HG03469 (cell line): ENCODE measurements around the gene ITGA2B.
"Not testable (repeated sequence)": the region's sequence is repeated elsewhere in the genome, so short reads cannot be mapped to it uniquely, and the experiment has no call there.

ENCODE experiments used
- ATAC-seq: cut with Tn5 transposase; IDR thresholded peaks from one replicate; pipeline ENCODE4 v1.9.1; 2021; ENCODE audit warnings: mild to moderate bottlenecking, moderate library complexity, moderate number of reproducible peaks; ENCODE audit not compliant: unreplicated experiment

ITGA2B gene

GRCh38 chr17:44369414-44370023 is 19.9 kb downstream of the ITGA2B start:
- not testable (repeated sequence) for ATAC-seq

DNA sequence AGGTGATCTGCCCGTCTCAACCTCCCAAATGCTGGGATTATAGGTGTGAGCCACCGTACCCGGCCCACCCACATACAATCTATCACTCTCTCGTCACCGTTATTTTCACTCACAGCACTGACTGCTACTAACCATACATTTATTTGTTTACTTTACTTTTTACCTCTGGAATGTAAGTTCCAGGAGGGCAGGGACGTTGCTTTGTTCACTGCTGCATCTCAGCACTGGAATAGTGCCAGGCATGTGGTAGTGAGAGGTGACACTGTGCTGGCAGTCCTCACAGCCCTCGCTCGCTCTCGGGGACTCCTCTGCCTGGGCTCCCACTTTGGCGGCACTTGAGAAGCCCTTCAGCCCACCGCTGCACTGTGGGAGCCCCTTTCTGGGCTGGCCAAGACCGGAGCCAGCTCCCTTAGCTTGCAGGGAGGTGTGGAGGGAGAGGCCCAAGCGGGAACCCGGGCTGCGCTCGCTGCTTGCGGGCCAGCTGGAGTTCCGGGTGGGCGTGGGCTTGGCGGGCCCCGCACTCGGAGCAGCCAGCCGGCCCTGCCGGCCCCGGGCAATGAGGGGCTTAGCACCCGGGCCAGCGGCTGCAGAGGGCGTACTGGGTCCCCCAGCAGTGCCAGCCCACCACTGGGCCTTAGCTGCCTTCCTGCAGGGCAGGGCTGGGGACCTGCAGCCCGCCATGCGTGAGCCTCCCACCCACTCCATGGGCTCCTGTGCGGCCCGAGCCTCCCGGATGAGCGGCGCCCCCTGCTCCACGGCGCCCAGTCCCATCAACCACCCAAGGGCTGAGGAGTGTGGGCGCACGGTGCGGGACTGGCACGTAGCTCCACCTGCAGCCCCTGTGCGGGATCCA is 20.8 kb downstream of the ITGA2B start:
- ATAC-seq = not testable (repeated sequence)

DNA sequence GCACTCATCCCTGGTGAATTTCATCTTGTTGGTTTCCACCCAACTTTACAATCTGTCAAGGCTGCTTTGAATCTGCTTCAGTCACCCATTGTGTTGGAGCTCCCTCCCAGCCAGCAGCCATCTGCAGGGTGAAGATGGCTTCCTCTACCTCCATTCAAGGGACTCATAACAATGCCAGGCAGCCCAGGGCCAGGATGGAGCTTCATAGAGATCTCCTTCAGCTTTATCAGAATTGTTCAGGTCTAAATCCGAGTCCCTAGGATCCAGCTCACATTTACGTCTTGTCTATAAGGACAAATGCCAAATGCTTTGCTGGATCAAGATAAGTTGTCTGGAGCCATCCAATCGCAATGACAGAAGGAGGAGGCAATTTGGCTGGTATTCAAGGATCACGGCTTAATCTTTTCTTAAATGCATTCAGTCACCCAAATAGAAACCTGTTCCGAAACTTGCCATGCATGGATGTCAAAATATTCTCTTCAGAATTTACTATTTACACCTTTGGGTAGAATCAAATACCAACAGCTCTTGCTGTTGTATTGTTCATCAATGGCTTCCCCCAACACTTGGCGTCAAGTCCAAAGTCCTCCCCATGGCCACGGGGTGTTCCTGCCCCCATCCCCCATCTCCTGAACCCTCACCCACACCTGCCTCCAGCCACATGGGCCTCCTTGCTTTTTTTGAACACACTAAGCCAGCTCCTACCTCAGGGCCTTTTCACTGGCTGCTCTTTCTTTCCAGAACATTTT is 22.0 kb downstream of the ITGA2B start:
- no peak for ATAC-seq

DNA sequence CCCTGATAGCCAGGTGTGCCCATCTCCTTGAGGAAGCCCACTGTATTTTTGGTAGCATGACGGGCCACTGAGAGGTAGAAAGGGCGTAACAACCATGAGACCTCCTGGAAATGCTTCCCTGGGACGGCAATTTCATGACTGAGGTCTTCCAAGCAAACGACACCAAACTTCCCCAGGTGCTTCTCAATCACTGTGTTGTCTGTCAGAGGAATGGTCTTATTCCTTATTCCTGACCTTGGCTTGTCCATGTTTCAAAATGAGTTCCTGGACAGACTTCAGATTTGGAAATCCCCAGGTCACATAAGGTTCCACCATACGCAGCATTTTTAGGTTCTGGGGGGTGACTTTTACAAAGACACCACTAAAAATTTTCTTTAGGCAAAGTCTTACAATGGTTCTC is 24.4 kb downstream of the ITGA2B start:
- not testable (repeated sequence) for ATAC-seq

DNA sequence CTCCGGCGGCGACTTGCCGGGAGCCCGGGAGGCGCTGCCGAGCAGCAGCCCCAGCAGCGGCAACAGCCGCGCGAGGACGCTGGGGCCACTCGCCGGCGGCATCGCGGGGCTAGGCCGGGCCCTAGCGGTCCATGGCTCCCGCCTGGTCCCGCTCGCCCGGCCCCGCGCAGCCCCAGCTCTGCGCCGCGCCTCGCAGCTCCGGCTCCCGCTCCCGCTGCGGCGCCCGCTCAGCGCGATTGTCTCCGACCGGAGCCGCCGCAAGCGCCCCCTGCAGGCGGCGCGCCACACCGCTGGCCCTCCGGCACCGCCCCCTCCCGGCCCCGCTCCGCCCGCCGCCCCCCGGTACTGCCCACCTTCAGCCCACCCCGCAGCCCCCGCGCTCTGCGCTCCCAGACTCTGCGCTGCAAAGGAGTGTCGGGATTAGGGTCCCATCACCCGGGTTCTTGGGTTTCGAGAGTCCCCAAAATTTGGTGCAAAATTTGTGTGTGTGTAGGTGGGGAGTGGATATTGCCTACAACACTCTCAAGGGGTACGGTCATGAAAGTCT is 25.8 kb downstream of the ITGA2B start, which contains the start of gene FAM171A2:
FAM171A2 (minus strand) TSS at position 241 of the 547 bp plus-strand sequence; CDS start at position 102, 139 bp downstream.
- ATAC-seq = no peak

GRCh38 chr17:44362949-44363612 is 26.4 kb downstream of the ITGA2B start:
- ATAC-seq = no peak

DNA sequence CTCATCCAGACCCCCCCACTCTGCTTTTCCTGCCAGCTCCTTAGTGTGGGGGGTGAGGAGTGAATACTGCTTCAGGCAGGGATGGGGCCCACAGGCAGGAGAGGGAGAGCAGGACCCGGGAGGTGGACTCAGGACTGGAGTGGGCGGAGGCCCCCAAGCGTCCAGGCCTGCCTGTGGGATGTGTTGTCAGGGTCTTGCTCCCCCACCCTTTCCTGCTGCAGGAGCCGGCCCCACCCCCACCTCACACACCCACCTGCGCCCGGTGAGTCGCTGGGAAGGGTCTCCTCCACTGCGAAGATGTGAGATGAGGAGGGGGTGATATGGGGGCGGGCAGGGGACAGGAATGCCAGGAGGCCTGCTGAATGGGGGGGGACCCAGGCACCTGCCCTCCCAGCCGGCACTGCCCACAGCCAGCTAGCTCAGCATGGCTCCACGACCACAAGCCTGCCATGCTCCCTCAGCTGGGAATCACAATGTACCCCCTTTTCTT is 26.9 kb downstream of the ITGA2B start:
- ATAC-seq = no peak

DNA sequence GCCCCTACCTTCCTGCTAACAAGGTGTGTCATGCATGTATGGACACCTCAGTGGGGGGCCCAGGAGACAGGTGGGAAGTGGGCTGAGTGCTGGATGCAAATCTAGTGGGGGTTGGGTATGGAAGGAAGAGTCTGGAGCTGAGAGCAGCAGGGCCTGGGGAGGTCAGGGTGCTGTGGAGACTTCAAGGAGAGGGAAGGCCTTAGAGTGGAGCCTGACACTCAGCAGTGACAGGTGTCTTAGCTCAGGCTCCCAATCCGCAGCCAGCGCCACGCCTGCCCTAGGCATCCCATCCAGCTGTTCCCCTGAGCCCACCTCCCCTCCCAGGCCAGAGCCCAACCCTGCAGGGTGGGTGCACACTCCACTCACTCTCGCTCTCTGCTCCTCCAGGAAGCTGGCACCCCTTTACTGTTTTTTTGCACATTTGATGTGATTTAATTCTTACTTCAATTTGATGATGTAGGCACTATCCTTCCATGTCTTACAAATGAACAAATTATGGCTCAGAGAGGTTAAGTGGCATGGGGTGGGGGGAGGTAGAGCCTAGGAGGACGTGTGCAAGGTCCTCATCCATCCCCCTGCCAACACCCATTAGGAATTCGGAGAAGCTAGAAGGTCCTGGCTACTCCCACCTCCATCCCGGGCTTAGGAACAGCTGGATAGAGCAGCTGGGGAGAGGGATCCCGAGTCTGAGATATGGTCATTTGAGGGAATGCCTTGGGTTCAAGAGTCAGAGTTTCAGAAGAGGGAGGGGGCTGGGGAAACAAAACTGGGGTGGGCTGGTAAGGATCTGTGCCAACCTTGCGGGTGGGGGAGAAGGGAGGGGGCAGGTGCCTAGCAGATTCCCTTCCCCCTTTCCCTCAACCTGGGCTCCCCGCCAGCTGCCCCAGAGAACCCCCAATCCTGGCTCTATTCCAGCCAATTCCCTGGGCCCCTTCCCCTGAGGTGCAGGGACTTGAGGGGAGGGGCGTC is 27.9 kb downstream of the ITGA2B start:
- ATAC-seq = no peak

- no peak for ATAC-seq
These were observed 28.6 kb downstream of the ITGA2B start for GRCh38 chr17:44360826-44361225.

- no peak for ATAC-seq
These were observed 29.3 kb downstream of the ITGA2B start for GRCh38 chr17:44360144-44360533.

- no peak for ATAC-seq
These were observed 29.8 kb downstream of the ITGA2B start for GRCh38 chr17:44359458-44360143.

- ATAC-seq = no peak
These were observed 30.4 kb downstream of the ITGA2B start for GRCh38 chr17:44359006-44359405.

GRCh38 chr17:44358066-44358465 is 31.4 kb downstream of the ITGA2B start:
- ATAC-seq = no peak

DNA sequence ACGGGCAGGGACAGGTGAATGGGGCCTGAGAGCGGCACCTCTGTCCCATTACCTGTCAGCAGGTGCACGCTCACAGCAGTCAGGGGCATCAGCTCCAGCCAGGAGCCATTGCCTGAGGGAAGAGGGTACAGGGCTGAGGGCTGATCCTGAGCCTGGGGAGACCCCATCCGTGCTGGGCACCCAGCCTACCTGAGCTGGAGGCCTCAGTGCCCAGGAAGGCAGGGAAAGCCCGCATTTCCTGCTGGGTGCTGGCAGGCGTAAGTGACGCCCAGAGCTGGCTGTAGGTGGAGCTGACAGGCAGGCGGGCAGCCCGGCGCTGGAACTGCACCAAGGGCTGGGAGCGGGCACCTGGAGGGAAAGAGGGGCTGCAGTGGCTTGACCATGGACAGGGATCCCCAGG is 33.2 kb downstream of the ITGA2B start:
- ATAC-seq = no peak

DNA sequence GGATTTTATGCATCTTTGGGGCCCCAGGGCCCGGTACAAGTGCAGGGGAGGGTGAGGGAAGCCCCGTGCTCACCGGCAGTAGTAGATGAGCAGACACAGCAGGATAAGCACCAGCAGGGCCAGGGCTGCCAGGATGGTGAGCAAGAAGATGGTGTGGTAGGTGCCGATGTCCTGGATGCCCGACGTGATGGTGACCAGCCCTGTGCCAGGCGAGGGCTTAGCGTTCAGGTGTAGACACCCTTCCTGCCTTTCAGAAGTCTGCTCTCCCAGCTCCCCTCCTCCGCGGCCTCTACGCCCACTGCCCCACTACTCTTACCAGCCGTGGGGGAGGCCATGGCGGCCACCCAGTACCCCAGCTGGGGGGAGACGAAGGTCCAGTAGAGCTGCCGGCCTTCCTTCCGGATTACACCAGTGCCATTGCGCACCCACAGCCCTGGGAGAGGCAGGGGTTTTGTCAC is 33.8 kb downstream of the ITGA2B start:
- no peak for ATAC-seq

GRCh38 chr17:44354582-44355561 is 34.6 kb downstream of the ITGA2B start:
- no peak for ATAC-seq

DNA sequence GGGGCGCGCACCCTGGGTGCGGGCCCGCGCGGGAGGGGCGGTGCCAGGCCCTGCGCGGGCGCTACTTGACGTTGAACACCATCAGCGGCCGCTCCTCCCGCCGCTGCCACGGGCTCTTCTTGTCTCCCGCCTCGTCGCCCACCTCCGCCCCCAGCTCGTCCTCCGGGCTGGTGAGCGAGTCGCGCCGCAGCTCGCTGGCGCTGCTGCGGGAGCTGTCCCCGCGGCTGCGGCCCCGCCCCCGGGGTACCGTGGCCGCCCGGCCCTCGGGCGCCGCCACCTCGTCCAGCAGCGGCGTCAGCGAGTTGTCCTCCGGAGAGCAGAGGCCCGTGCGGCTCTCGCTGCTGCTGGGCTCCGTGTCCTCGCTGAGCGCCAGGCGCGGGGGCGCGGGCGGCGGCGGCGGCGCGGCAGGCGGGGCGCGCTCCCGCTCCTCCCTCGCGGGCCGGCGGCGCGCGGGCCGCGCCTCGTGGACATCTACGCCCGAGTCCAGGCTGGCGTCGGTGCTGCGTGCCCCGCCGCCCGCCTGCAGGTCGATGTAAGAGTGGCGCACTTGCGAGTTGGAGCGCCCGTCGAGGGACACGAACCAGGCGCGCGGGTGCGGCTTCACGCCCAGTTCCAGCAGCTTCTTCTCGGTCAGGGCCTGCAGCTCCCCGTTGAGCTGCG is 35.6 kb downstream of the ITGA2B start:
- ATAC-seq = no peak
